Ramos (cell line): ENCODE measurements around the gene MYO18A.

ENCODE experiments used
- in situ Hi-C: fragments of 300-500 bp; cut with MboI; formaldehyde crosslinking; loops from one replicate; pipeline ENCODE4 v1.14.3; 2022; ENCODE audit warnings: low sequenced_read_pairs; ENCODE audit not compliant: unreplicated experiment

Gene MYO18A

GRCh38 chr17:29086628-29087332, 93.4 kb downstream of the MYO18A start:
- in situ Hi-C loops = no loop called here

GRCh38 chr17:29085223-29085622, 95.0 kb downstream of the MYO18A start:
- in situ Hi-C loops = no loop called here

GRCh38 chr17:29084541-29085146, 95.6 kb downstream of the MYO18A start:
- in situ Hi-C loops = no loop called here

- in situ Hi-C loops = no loop called here
Measured at GRCh38 chr17:29080965-29081364, 99.2 kb downstream of the MYO18A start.

- in situ Hi-C loops = no loop called here
Measured at GRCh38 chr17:29080323-29080722, 99.9 kb downstream of the MYO18A start.

GRCh38 chr17:29079887-29080286, 100.3 kb downstream of the MYO18A start:
- in situ Hi-C loops = no loop called here

GRCh38 chr17:29079433-29079832, 100.8 kb downstream of the MYO18A start:
- in situ Hi-C loops = no loop called here

- in situ Hi-C loops = no loop called here
Measured at GRCh38 chr17:29078183-29079045, 101.8 kb downstream of the MYO18A start.

- in situ Hi-C loops = no loop called here
Measured at GRCh38 chr17:29077320-29077719, 102.9 kb downstream of the MYO18A start.

- in situ Hi-C loops = no loop called here
Measured at GRCh38 chr17:29076722-29077121, 103.5 kb downstream of the MYO18A start.

- in situ Hi-C loops = no loop called here
Measured at GRCh38 chr17:29076087-29076486, 104.1 kb downstream of the MYO18A start.

GRCh38 chr17:29074488-29074887, 105.7 kb downstream of the MYO18A start:
- in situ Hi-C loops = no loop called here

GRCh38 chr17:29073520-29073919, 106.7 kb downstream of the MYO18A start:
- in situ Hi-C loops = no loop called here

- in situ Hi-C loops = no loop called here
Measured at GRCh38 chr17:29073045-29073444, 107.2 kb downstream of the MYO18A start.

GRCh38 chr17:29071303-29071702, 108.9 kb downstream of the MYO18A start:
- in situ Hi-C loops = no loop called here

GRCh38 chr17:29070781-29071180, 109.4 kb downstream of the MYO18A start:
- in situ Hi-C loops = no loop called here

GRCh38 chr17:29070308-29070707, 109.9 kb downstream of the MYO18A start:
- in situ Hi-C loops = no loop called here

- in situ Hi-C loops = no loop called here
Measured at GRCh38 chr17:29069526-29070041, 110.6 kb downstream of the MYO18A start.

GRCh38 chr17:29068818-29069217, 111.4 kb downstream of the MYO18A start:
- in situ Hi-C loops = no loop called here

- in situ Hi-C loops = no loop called here
Measured at GRCh38 chr17:29066606-29067005, 113.6 kb downstream of the MYO18A start.

- in situ Hi-C loops = no loop called here
Measured at GRCh38 chr17:29066047-29066446, 114.2 kb downstream of the MYO18A start.
